GM21737 (cell line): ENCODE results near the gene TAL2.
"Not testable (repeated sequence)": the region's sequence is repeated elsewhere in the genome, so short reads cannot be mapped to it uniquely, and the experiment has no call there.

ENCODE experiments used
- ATAC-seq: cut with Tn5 transposase; IDR thresholded peaks from one replicate; pipeline ENCODE4 v1.9.1; 2021; ENCODE audit warnings: mild to moderate bottlenecking, moderate library complexity; ENCODE audit not compliant: unreplicated experiment

TAL2 gene

DNA sequence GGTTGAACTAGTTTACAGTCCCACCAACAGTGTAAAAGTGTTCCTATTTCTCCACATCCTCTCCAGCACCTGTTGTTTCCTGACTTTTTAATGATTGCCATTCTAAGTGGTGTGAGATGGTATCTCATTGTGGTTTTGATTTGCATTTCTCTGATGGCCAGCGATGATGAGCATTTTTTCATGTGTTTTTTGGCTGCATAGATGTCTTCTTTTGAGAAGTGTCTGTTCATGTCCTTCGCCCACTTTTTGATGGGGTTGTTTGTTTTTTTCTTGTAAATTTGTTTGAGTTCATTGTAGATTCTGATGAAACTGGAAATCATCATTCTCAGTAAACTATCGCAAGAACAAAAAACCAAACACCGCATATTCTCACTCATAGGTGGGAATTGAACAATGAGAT, 41.4 kb downstream of the TAL2 start:
- ATAC-seq, result not testable (repeated sequence)

DNA sequence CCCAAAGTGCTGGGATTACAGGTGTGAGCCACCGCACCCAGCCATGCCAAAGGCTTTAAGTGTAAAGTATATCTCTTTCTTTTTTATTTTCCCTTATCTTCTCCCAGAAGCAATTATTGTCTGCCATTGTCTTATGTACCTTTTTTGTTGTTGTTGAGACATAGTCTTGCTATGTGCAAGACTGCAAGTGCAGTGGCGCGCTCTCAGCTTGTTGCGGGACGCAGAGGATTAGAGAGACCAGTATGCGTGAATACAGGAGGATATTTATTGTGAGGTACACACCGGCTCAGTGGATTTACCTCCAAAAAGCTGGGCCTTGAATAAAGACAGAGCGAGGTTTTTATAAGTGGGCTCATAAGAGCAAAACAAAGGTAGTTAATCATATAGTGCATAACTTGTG, 43.9 kb downstream of the TAL2 start:
- no peak for ATAC-seq

GRCh38 chr9:105708405-105708804, 46.1 kb downstream of the TAL2 start:
- peak; percentile 55 for ATAC-seq

DNA sequence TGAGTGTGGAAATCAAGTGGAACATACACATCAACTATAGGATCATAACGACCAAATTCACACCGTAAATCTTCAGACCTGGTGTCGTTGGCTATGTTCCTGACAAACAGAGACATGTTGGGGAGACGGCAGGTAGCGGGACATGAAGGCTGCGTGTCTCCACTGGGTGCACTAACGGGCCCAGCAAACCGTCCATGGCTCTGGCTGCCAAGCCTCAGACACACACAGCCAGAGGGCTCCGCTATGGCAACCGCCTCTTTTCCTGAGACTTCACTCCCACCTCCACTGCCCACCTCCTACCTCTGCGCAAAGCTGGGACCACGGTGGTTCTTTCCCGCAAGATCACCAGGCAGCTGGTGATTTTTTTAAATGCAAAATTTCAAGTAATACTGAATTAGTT, 48.4 kb downstream of the TAL2 start:
- ATAC-seq, result no peak

GRCh38 chr9:105711867-105712266, 49.6 kb downstream of the TAL2 start:
- no peak for ATAC-seq

GRCh38 chr9:105712297-105712696, 50.0 kb downstream of the TAL2 start:
- no peak for ATAC-seq
